ENCODE measurements around the gene TMEM80. TPM values are rescaled to one million over a fixed set of nuclear protein-coding genes. Genes with fewer than 3 reads are reported as not detected.
"Not testable (repeated sequence)": the region's sequence is repeated elsewhere in the genome, so short reads cannot be mapped to it uniquely, and the experiment has no call there.

The TMEM80 gene
- total RNA-seq, 4 donors from 2014 or later: 3.2 to 22.3 (median 14.3) TPM

DNA sequence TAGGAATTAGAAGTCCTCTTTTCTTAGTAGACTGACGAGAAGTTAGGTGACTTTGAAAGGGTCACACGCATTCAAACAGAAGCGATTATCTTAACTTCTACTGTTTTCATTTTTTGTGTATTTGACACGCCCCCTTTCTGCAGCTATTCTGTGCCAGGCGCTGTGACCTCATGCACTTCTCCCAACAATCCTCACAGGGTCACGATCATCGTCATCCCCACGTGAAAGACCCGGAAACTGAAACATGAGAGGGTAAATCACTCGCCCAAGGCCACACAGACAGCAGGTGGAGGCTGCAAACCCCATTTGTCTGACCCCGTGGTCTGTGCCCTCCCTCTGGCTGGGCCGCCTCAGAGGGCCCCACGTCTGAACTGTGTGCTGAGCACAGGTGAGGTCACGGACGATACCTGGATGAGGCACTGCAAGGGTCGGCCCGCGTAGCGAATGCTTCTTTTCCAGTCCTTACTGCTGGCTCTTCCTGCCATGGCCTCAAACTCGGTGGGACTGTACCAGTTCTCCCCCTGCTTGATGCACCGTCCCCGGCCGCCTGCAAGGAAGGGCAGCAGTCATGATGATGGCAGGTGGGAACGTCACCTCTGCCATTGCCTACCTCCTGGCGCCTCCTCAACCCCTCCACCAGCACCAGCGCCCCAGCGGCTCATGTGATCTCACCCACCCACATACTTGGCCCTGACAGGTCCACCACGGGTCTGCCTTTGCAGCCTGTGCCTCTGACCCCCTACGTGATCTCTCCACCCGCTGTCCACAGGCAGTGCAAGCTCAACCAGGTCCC is 9.0 kb upstream of the TMEM80 start:
- H3K27me3 ChIP-seq: no peaks in the 10 kb centered on the region
- no peak overlapping the region for H3K4me3 ChIP-seq
- no peaks in the 10 kb centered on the region for H3K4me1 ChIP-seq
- intact Hi-C loops (cut with DNase I; ENCODE audit: low total_unique reads) (no loop called here), in situ Hi-C loops (cut with MboI; ENCODE audit: low sequenced_read_pairs in 4 of 4) (no loop called here)
- peaks cover 0 to 55% of the 10 kb centered on the region in 2 donors for H3K36me3 ChIP-seq
- H3K9me3 ChIP-seq: no peaks in the 10 kb centered on the region
- no peak overlapping the region for H3K27ac ChIP-seq
- no peak for DNase-seq
- no peak for ATAC-seq
- TF ChIP-seq POLR2A (IDR thresholded peaks at IDR 0.05): no peak
- TF ChIP-seq, protein P1, sequence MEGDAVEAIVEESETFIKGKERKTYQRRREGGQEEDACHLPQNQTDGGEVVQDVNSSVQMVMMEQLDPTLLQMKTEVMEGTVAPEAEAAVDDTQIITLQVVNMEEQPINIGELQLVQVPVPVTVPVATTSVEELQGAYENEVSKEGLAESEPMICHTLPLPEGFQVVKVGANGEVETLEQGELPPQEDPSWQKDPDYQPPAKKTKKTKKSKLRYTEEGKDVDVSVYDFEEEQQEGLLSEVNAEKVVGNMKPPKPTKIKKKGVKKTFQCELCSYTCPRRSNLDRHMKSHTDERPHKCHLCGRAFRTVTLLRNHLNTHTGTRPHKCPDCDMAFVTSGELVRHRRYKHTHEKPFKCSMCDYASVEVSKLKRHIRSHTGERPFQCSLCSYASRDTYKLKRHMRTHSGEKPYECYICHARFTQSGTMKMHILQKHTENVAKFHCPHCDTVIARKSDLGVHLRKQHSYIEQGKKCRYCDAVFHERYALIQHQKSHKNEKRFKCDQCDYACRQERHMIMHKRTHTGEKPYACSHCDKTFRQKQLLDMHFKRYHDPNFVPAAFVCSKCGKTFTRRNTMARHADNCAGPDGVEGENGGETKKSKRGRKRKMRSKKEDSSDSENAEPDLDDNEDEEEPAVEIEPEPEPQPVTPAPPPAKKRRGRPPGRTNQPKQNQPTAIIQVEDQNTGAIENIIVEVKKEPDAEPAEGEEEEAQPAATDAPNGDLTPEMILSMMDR (IDR thresholded peaks at IDR 0.05 in 4 of 5, conservative IDR thresholded peaks at IDR 0.05 in 1 of 5): no peak

DNA sequence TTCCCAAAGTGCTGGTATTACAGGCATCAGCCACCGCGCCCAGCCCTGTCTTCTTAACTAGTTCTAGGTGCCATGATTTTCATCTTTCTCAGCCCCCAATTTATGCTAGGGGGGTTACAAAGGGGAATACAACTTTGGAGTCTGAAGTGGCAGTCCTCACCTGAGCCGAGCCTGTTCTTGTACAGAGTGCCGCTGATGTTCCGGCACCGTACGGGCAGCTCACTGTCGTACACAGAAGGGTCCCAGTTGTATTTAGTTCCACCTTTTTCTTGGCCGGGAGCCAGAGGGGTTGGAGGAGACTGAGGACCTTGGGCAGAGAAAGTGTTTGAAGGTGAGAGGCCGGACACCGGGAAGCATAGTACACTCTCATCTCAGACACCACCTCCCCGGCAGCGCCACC is 7.9 kb upstream of the TMEM80 start:
- TF ChIP-seq, protein P1 (IDR thresholded peaks at IDR 0.05 in 4 of 5, conservative IDR thresholded peaks at IDR 0.05 in 1 of 5): no peak
- TF ChIP-seq POLR2A (IDR thresholded peaks at IDR 0.05): no peak
- DNase-seq (no peak), ATAC-seq (no peak)
- Histone ChIP-seq H3K4me3 (no peak overlapping the region), H3K27ac (no peak overlapping the region), H3K4me1 (no peaks in the 10 kb centered on the region), H3K9me3 (no peaks in the 10 kb centered on the region), H3K36me3 (peaks cover 0 to 45% of the 10 kb centered on the region in 2 donors), H3K27me3 (no peaks in the 10 kb centered on the region)
- in situ Hi-C loops (cut with MboI; ENCODE audit: low sequenced_read_pairs in 4 of 4): no loop called here
- intact Hi-C loops (cut with DNase I; ENCODE audit: low total_unique reads): no loop called here

DNA sequence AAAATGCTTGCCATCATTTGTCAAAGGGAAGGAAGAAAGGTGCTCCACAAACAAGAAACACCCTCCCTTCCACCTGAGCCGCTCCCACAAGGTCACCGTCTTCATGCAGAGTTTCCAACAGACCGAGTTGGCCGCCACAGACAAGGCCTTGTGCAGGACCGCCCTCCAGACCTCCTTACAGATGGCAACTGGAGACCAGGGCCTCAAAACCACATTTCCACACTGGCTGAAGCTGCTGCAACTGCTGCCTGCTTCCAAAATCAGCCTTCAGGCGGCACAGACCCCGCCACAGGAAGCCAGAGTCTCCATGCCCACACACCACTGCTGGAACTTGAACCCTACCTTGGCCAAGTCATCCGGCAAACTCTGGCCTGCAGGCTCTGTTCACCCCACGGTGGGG is 6.9 kb upstream of the TMEM80 start:
- Histone ChIP-seq H3K9me3 (no peaks in the 10 kb centered on the region), H3K36me3 (peaks cover 0 to 36% of the 10 kb centered on the region in 2 donors), H3K4me3 (no peak overlapping the region), H3K27me3 (no peaks in the 10 kb centered on the region), H3K27ac (no peak overlapping the region), H3K4me1 (peaks cover 3 to 7% of the 10 kb centered on the region in 2 donors)
- no peak for TF ChIP-seq POLR2A (IDR thresholded peaks at IDR 0.05)
- TF ChIP-seq, protein P1 (IDR thresholded peaks at IDR 0.05 in 4 of 5, conservative IDR thresholded peaks at IDR 0.05 in 1 of 5): no peak
- intact Hi-C loops (cut with DNase I; ENCODE audit: low total_unique reads): no loop called here
- ATAC-seq (no peak), DNase-seq (no peak)
- in situ Hi-C loops (cut with MboI; ENCODE audit: low sequenced_read_pairs in 4 of 4): no loop called here

DNA sequence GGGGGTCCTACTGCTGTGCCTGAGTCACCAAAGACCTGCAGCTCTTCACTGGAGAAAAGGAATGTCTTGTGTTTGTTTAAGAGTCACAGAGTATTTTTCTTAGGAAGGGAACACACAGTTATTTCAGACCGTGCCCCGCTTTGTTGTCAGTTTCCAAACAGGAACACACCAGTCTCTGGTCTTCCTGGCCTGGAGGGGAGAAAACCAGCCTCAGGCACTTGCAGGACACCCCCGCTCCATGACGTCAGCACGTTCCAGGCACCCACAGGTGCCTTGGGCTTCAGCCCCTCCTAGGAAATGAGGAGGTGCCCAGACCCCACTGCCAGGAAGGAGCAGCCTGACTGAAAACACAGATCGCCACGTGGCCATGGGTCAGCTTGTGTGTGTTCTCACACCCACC is 6.0 kb upstream of the TMEM80 start:
- Histone ChIP-seq H3K4me1 (peaks cover 11 to 12% of the 10 kb centered on the region in 2 donors), H3K4me3 (no peak overlapping the region), H3K27me3 (no peaks in the 10 kb centered on the region), H3K27ac (no peak overlapping the region), H3K36me3 (peaks cover 0 to 27% of the 10 kb centered on the region in 2 donors), H3K9me3 (no peaks in the 10 kb centered on the region)
- no peak for TF ChIP-seq POLR2A (IDR thresholded peaks at IDR 0.05)
- TF ChIP-seq, protein P1 (IDR thresholded peaks at IDR 0.05 in 4 of 5, conservative IDR thresholded peaks at IDR 0.05 in 1 of 5): no peak
- no peak for DNase-seq
- intact Hi-C loops (cut with DNase I; ENCODE audit: low total_unique reads): no loop called here
- no peak for ATAC-seq
- in situ Hi-C loops (cut with MboI; ENCODE audit: low sequenced_read_pairs in 4 of 4): no loop called here

DNA sequence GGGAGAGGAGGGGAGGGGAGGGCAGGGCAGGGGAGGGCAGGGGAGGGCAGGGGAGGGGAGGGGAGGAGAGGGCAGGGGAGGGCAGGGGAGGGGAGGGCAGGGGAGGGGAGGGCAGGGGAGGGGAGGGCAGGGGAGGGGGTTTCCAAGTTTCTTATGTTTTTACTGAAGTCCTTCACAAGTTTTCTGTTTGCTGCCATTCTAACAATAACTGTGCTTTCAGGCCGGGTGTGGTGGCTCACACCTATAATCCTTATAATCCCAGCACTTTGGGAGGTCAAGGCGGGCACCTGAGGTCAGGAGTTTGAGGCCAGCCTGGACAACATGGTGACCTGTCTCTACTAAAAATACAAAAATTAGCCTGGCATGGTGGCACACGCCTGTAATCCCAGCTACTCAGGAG is 5.4 kb upstream of the TMEM80 start:
- DNase-seq; H3K27me3 ChIP-seq; intact Hi-C loops (cut with DNase I; ENCODE audit: low total_unique reads); ATAC-seq; H3K27ac ChIP-seq; H3K4me3 ChIP-seq; in situ Hi-C loops (cut with MboI; ENCODE audit: low sequenced_read_pairs in 4 of 4); H3K9me3 ChIP-seq: not testable (repeated sequence)
- Histone ChIP-seq H3K36me3 (peaks cover 0 to 22% of the 10 kb centered on the region in 2 donors), H3K4me1 (peaks cover 11 to 12% of the 10 kb centered on the region in 2 donors)
